C4-2B (cell line): Measurements from ENCODE around the gene TLNRD1.

Source experiments
- H3K27ac ChIP-seq: fragments of 450-650 bp; 2 replicates; pipeline ENCODE4 v1.5.1; 2017
- ZFX ChIP-seq: fragments of 450-650 bp; IDR thresholded peaks from 2 replicates; pipeline ENCODE4 v1.6.1; 2017
- TF ChIP-seq, protein P1 (sequence below): fragments of 450-650 bp; conservative IDR thresholded peaks from 2 replicates; pipeline ENCODE4 v1.5.1; 2017; ENCODE audit warnings: mild to moderate bottlenecking

TLNRD1 gene

DNA sequence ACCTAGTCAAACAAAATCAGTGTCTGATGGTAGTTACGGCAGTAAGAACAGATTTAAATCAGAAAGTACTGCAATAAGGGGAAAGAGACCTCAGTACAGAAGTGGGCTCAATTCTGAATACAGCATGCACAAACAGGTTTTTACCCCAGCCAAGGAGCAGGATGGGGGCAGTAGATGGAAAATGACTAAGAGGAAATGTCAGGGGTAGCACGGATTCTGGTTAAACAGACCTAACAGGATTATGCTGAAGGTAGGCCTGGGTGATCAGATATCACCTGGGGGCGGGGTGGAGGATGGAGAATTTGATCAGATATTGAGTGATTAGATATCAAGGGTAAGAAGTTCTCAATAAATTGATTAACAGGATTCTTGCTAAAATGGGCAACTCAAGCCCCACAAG, 30.1 kb upstream of the TLNRD1 start:
- TF ChIP-seq, protein P1, sequence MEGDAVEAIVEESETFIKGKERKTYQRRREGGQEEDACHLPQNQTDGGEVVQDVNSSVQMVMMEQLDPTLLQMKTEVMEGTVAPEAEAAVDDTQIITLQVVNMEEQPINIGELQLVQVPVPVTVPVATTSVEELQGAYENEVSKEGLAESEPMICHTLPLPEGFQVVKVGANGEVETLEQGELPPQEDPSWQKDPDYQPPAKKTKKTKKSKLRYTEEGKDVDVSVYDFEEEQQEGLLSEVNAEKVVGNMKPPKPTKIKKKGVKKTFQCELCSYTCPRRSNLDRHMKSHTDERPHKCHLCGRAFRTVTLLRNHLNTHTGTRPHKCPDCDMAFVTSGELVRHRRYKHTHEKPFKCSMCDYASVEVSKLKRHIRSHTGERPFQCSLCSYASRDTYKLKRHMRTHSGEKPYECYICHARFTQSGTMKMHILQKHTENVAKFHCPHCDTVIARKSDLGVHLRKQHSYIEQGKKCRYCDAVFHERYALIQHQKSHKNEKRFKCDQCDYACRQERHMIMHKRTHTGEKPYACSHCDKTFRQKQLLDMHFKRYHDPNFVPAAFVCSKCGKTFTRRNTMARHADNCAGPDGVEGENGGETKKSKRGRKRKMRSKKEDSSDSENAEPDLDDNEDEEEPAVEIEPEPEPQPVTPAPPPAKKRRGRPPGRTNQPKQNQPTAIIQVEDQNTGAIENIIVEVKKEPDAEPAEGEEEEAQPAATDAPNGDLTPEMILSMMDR: no peak
- no peak for TF ChIP-seq ZFX
- no peak overlapping the region for H3K27ac ChIP-seq

DNA sequence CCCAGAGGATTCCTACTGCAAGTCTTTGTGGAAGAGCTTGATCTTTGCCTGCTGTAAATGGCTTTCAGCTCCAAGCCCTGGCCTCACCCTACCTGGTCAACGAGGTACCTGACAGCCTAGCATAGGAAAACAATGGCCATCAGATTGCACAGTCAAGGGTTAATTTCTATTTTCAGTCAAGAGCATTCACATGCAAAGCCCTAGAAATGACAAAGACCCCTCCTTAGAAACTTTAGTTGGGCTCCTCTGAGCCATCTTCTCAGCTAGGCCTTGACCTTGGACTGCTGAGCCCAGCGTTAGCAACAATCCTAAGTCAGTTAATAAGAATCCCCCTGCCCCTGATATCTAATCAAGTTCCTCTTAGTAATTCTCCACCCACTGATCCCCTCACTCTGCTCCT, 29.6 kb upstream of the TLNRD1 start:
- H3K27ac ChIP-seq: no peak overlapping the region
- TF ChIP-seq ZFX: no peak
- TF ChIP-seq, protein P1: no peak

DNA sequence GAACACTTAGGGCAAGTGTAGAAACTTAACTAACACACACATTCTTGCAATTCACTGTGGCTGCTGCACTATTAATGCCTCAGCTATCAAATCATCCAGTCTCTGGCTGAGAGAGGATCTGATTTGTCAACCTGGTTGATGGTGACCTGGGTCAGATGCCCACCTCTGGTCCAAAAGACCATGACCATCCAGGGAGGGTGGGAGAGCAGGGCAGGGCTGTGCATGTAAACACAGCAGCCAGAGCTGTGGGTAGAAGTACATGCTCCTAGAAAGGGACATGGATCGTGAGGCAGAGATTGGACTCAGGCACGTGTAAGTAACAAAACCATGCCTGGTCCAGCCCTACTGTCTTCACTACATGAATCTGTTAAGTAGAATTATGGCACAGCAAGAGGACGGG, 28.4 kb upstream of the TLNRD1 start:
- no peak overlapping the region for H3K27ac ChIP-seq
- TF ChIP-seq, protein P1: no peak
- TF ChIP-seq ZFX: no peak

DNA sequence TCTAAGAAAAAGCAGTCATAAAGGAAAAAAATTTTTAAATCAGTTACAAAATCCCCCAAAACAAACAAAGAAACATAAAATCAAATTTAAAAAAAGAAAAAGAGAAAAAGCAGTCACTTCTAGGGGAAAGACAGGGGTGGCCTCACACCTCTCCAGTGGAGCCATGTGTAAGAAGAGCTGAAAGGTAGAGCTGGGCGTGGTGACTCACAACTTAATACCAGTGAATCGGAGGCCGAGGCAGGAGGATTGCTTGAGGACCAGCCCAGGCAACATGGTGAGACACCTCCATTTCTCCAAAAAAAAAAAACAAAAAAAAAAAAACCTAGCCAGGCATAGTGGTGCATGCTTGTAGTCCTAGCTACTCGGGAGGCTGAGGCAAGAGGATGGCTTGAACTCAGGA, 25.8 kb upstream of the TLNRD1 start:
- TF ChIP-seq ZFX: no peak
- TF ChIP-seq, protein P1: no peak
- no peak overlapping the region for H3K27ac ChIP-seq

DNA sequence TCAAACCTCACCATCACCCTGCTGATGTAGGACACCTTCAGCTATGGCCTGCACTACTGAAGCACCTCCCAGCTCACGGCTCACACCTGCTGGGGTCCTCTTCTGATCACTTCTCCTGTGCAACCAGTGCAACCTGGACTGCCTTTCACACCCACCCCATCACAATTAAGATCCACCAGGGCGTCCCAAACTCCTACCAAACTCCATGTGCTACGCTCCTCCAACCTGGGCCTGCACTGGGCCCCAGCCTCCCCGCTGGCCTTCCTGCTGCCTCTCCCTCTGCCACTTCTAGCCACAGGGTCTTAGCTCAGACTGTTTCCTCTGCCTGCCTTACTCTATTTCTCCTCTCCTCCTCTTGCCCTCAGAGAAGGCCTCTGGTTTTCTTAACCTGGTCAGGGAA, 23.9 kb upstream of the TLNRD1 start:
- TF ChIP-seq, protein P1: no peak
- TF ChIP-seq ZFX: no peak
- H3K27ac ChIP-seq: no peak overlapping the region; the same call in 1 of the 2 replicates

DNA sequence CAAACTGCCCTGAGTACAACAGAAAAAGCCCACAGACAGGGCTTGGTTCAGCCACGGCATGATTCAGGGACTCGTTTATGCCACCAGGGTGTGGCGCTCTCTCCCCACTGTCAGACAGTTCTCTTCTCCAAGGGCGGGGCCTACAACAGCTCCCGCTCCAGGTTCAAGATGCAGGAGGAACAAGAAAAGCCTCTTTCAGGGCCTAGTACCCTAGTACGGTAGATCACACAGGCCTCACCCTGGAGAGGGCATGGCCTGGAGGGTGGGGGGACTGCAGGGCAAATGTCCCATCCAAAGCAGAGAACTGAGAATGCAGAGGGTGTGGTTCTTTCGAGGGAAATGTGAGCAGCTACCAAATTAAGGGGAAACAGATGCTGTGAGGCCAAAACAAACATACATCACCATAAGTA, 23.1 kb upstream of the TLNRD1 start:
- no peak overlapping the region for H3K27ac ChIP-seq
- no peak for TF ChIP-seq ZFX
- TF ChIP-seq, protein P1: peak; percentile 85

DNA sequence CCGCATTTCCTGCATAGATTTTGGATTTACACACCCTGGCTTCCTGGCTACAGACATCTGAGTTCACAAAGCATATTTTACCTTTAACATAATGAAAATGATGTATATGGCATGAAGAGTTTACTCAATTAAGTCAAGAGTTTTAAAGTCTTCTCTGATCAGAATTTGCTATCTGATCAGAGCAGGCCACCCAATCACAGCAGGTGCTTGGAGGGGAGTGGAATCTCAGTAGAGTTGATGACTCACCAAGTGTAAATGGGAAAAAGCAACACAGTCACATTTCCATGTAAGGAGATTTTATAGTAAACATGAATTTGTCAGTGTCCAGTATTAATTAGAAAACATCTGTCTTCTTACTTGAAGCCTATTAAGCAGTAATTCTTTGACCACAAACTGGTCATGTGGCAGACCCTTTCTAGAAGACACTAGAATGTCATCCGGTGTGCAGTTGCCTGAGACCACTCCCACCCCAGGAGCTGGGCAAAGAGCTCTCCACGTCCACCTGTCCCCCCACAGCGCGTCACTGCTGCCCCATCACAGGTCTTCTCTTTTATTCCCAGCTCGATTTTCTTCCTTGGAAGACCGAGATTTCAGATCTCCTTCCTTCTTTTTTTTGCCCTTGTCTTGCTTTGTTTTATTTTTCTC, 21.9 kb upstream of the TLNRD1 start:
- no peak overlapping the region for H3K27ac ChIP-seq
- no peak for TF ChIP-seq ZFX
- TF ChIP-seq, protein P1: no peak
